Activated T-cell treated with anti-CD3 and anti-CD28 coated beads, Interleukin-2, amount 50 U/mL, for 4 hours (primary cell): Measurements from ENCODE around the gene MAPK8IP2. TPM values are rescaled to one million over a fixed set of nuclear protein-coding genes. Genes with fewer than 3 reads are reported as not detected.

Experiments
- ATAC-seq, 2 donors: fragments of 200-7000 bp; cut with Tn5 transposase; one replicate each; pipeline ENCODE4 v1.10.0; 2021
- DNase-seq: peaks from one replicate; pipeline ENCODE4 v3.0.0-alpha.2; 2020
- H3K27me3 Mint-ChIP-seq: one replicate; pipeline ENCODE4 v1.8.0; 2021; ENCODE audit warnings: low read depth, mixed read lengths
- H3K36me3 Mint-ChIP-seq: one replicate; pipeline ENCODE4 v1.8.0; 2022; ENCODE audit warnings: mixed read lengths; ENCODE audit not compliant: insufficient read depth
- H3K4me1 Mint-ChIP-seq: one replicate; pipeline ENCODE4 v1.8.0; 2021; ENCODE audit warnings: low read depth, mixed read lengths
- H3K4me3 Mint-ChIP-seq: one replicate; pipeline ENCODE4 v1.8.0; 2021; ENCODE audit warnings: mild to moderate bottlenecking, moderate library complexity, mixed read lengths
- H3K9me3 Mint-ChIP-seq: one replicate; pipeline ENCODE4 v1.8.0; 2021; ENCODE audit warnings: mixed read lengths
- total RNA-seq, 3 donors: library from RNA; stranded (reverse); gene quantifications; one replicate each; pipeline ENCODE4 v1.2.1, GENCODE V29; 2021

The MAPK8IP2 gene
- total RNA-seq, 3 donors from 2014 or later, result 0.05 to 0.38 (median 0.16) TPM

- H3K4me1 Mint-ChIP-seq, result peaks cover 23% of the 10 kb centered on the region
- peaks cover 5% of the 10 kb centered on the region for H3K36me3 Mint-ChIP-seq
- DNase-seq (no peak), ATAC-seq (no peak)
- H3K9me3 Mint-ChIP-seq, result no peaks in the 10 kb centered on the region
- H3K4me3 Mint-ChIP-seq, result peak overlapping the region; percentile 84
- no peaks in the 10 kb centered on the region for H3K27me3 Mint-ChIP-seq
Observed at GRCh38 chr22:50581031-50581949, 19.3 kb upstream of the MAPK8IP2 start.

GRCh38 chr22:50581950-50582492 lies 18.6 kb upstream of the MAPK8IP2 start:
- no peaks in the 10 kb centered on the region for H3K27me3 Mint-ChIP-seq
- ATAC-seq (peak; percentile 2 to 4), DNase-seq (peak; percentile 18)
- H3K9me3 Mint-ChIP-seq, result no peaks in the 10 kb centered on the region
- H3K4me1 Mint-ChIP-seq, result peaks cover 23% of the 10 kb centered on the region
- H3K36me3 Mint-ChIP-seq, result peaks cover 5% of the 10 kb centered on the region
- H3K4me3 Mint-ChIP-seq, result peak overlapping the region; percentile 88

- ATAC-seq, result peak; percentile 96
Observed at GRCh38 chr22:50582493-50583293, 17.9 kb upstream of the MAPK8IP2 start, which contains the start of gene CHKB. Gene CHKB (minus strand): TSS chr22:50582849. CDS start chr22:50582781, 68 bp downstream.

GRCh38 chr22:50583294-50583861 lies 17.2 kb upstream of the MAPK8IP2 start:
- DNase-seq (no peak), ATAC-seq (peak; percentile 8 to 14)
- H3K4me1 Mint-ChIP-seq, result peaks cover 16% of the 10 kb centered on the region
- peaks cover 5% of the 10 kb centered on the region for H3K36me3 Mint-ChIP-seq
- H3K4me3 Mint-ChIP-seq, result peak overlapping the region; percentile 88
- no peaks in the 10 kb centered on the region for H3K9me3 Mint-ChIP-seq
- H3K27me3 Mint-ChIP-seq, result no peaks in the 10 kb centered on the region

More at GRCh38 chr22:50582493-50583293, 17.9 kb upstream of the MAPK8IP2 start, which contains the start of gene CHKB:
- peaks cover 17% of the 10 kb centered on the region for H3K4me1 Mint-ChIP-seq
- H3K27me3 Mint-ChIP-seq, result no peaks in the 10 kb centered on the region
- H3K4me3 Mint-ChIP-seq, result peak within 1 kb of the TSS; percentile 88
- peak; percentile 96 for DNase-seq
- H3K36me3 Mint-ChIP-seq, result peaks cover 5% of the 10 kb centered on the region
- H3K9me3 Mint-ChIP-seq, result no peaks in the 10 kb centered on the region

- H3K36me3 Mint-ChIP-seq, result peaks cover 5% of the 10 kb centered on the region
- no peaks in the 10 kb centered on the region for H3K27me3 Mint-ChIP-seq
- DNase-seq, result no peak
- peak overlapping the region; percentile 88 for H3K4me3 Mint-ChIP-seq
- peaks cover 16% of the 10 kb centered on the region for H3K4me1 Mint-ChIP-seq
- ATAC-seq, result no peak
- no peaks in the 10 kb centered on the region for H3K9me3 Mint-ChIP-seq
Observed at GRCh38 chr22:50584106-50585096, 16.2 kb upstream of the MAPK8IP2 start.

- Mint-ChIP-seq H3K36me3 (peaks cover under 1% of the 10 kb centered on the region), H3K4me3 (no peak overlapping the region), H3K27me3 (no peaks in the 10 kb centered on the region), H3K4me1 (peaks cover 12% of the 10 kb centered on the region), H3K9me3 (no peaks in the 10 kb centered on the region)
- ATAC-seq (no peak), DNase-seq (no peak)
Observed at GRCh38 chr22:50585238-50585637, 15.4 kb upstream of the MAPK8IP2 start.

- DNase-seq (no peak), ATAC-seq (no peak)
- Mint-ChIP-seq H3K4me3 (no peak overlapping the region), H3K27me3 (no peaks in the 10 kb centered on the region), H3K36me3 (no peaks in the 10 kb centered on the region), H3K9me3 (no peaks in the 10 kb centered on the region), H3K4me1 (peaks cover 10% of the 10 kb centered on the region)
Observed at GRCh38 chr22:50585781-50586180, 14.8 kb upstream of the MAPK8IP2 start.

- H3K9me3 Mint-ChIP-seq, result no peaks in the 10 kb centered on the region
- no peak for ATAC-seq
- H3K4me3 Mint-ChIP-seq, result no peak overlapping the region
- H3K4me1 Mint-ChIP-seq, result peaks cover 9% of the 10 kb centered on the region
- DNase-seq, result no peak
- no peaks in the 10 kb centered on the region for H3K27me3 Mint-ChIP-seq
- peaks cover 2% of the 10 kb centered on the region for H3K36me3 Mint-ChIP-seq
Observed at GRCh38 chr22:50586416-50586815, 14.2 kb upstream of the MAPK8IP2 start.

- no peaks in the 10 kb centered on the region for H3K9me3 Mint-ChIP-seq
- ATAC-seq (no peak), DNase-seq (no peak)
- H3K4me3 Mint-ChIP-seq, result no peak overlapping the region
- H3K4me1 Mint-ChIP-seq, result peaks cover 7% of the 10 kb centered on the region
- no peaks in the 10 kb centered on the region for H3K27me3 Mint-ChIP-seq
- H3K36me3 Mint-ChIP-seq, result peaks cover 6% of the 10 kb centered on the region
Observed at GRCh38 chr22:50587407-50587806, 13.2 kb upstream of the MAPK8IP2 start.

- Mint-ChIP-seq H3K9me3 (no peaks in the 10 kb centered on the region), H3K27me3 (peaks cover 19% of the 10 kb centered on the region), H3K36me3 (peaks cover 15% of the 10 kb centered on the region), H3K4me1 (peaks cover 5% of the 10 kb centered on the region), H3K4me3 (no peak overlapping the region)
- ATAC-seq (no peak), DNase-seq (no peak)
Observed at GRCh38 chr22:50595189-50595588, 5.4 kb upstream of the MAPK8IP2 start.

- Mint-ChIP-seq H3K9me3 (no peaks in the 10 kb centered on the region), H3K4me3 (no peak overlapping the region), H3K4me1 (peaks cover 8% of the 10 kb centered on the region), H3K36me3 (peaks cover 12% of the 10 kb centered on the region), H3K27me3 (peaks cover 26% of the 10 kb centered on the region)
- no peak for ATAC-seq
- DNase-seq, result no peak
Observed at GRCh38 chr22:50597097-50597496, 3.5 kb upstream of the MAPK8IP2 start.

- ATAC-seq, result peak; percentile 78 to 87
- Mint-ChIP-seq H3K4me1 (peaks cover 10% of the 10 kb centered on the region), H3K27me3 (peaks cover 39% of the 10 kb centered on the region), H3K4me3 (peak overlapping the region; percentile 43), H3K9me3 (no peaks in the 10 kb centered on the region), H3K36me3 (peaks cover 8% of the 10 kb centered on the region)
- DNase-seq, result peak; percentile 50
Observed at GRCh38 chr22:50599816-50600455, 657 bp upstream of the MAPK8IP2 start.
